Duodenal mucosa (tissue), 2 donors: ENCODE measurements around the gene TRIM67.

ENCODE experiments used
- H3K27ac ChIP-seq: one replicate; pipeline ENCODE4 v1.7.0; 2013; ENCODE audit warnings: low read depth, low read length
- H3K27me3 ChIP-seq, 2 donors: one replicate each; pipeline ENCODE4 v1.7.0; 2013; ENCODE audit warnings: low read length in 2 of 2, control low read depth in 1 of 2; ENCODE audit not compliant: insufficient read depth in 2 of 2, control insufficient read depth in 1 of 2
- H3K36me3 ChIP-seq, 2 donors: one replicate each; pipeline ENCODE4 v1.7.0; 2013; ENCODE audit warnings: low read length in 2 of 2, control low read depth in 1 of 2; ENCODE audit not compliant: insufficient read depth in 2 of 2, control insufficient read depth in 1 of 2
- H3K4me1 ChIP-seq, 2 donors: one replicate each; pipeline ENCODE4 v1.7.0; 2013; ENCODE audit warnings: low read length in 2 of 2, control low read depth in 1 of 2; ENCODE audit not compliant: insufficient read depth in 2 of 2, control insufficient read depth in 1 of 2
- H3K4me3 ChIP-seq, 2 donors: one replicate each; pipeline ENCODE4 v1.7.0; 2013; ENCODE audit warnings: low read length in 2 of 2, low read depth in 1 of 2
- H3K9ac ChIP-seq, 2 donors: one replicate each; pipeline ENCODE4 v1.7.0; 2013; ENCODE audit warnings: low read length in 2 of 2, low read depth in 1 of 2
- H3K9me3 ChIP-seq, 2 donors: one replicate each; pipeline ENCODE4 v1.7.0; 2013; ENCODE audit warnings: low read length in 2 of 2, control low read depth in 1 of 2; ENCODE audit not compliant: control insufficient read depth in 1 of 2

The TRIM67 gene

GRCh38 chr1:231165371-231165770 lies 3.5 kb downstream of the TRIM67 start:
- Histone ChIP-seq H3K27me3 (peaks cover 32 to 54% of the 10 kb centered on the region in 2 donors), H3K4me1 (peaks cover 6 to 10% of the 10 kb centered on the region in 2 donors), H3K36me3 (no peaks in the 10 kb centered on the region), H3K9ac (no peak overlapping the region), H3K9me3 (no peaks in the 10 kb centered on the region), H3K4me3 (no peak overlapping the region), H3K27ac (no peak overlapping the region)

GRCh38 chr1:231166398-231166797 lies 4.5 kb downstream of the TRIM67 start:
- no peak overlapping the region for H3K9ac ChIP-seq
- no peaks in the 10 kb centered on the region for H3K36me3 ChIP-seq
- H3K27ac ChIP-seq: no peak overlapping the region
- H3K27me3 ChIP-seq: peaks cover 24 to 44% of the 10 kb centered on the region in 2 donors
- no peak overlapping the region for H3K4me3 ChIP-seq
- H3K4me1 ChIP-seq: peaks cover 6 to 8% of the 10 kb centered on the region in 2 donors
- H3K9me3 ChIP-seq: no peaks in the 10 kb centered on the region

GRCh38 chr1:231170875-231171274 lies 9.0 kb downstream of the TRIM67 start:
- Histone ChIP-seq H3K27me3 (peaks cover 1 to 10% of the 10 kb centered on the region in 2 donors), H3K9me3 (no peaks in the 10 kb centered on the region), H3K4me1 (no peaks in the 10 kb centered on the region), H3K4me3 (no peak overlapping the region), H3K36me3 (no peaks in the 10 kb centered on the region), H3K27ac (no peak overlapping the region), H3K9ac (no peak overlapping the region)

- H3K36me3 ChIP-seq: no peaks in the 10 kb centered on the region
- no peak overlapping the region for H3K4me3 ChIP-seq
- no peaks in the 10 kb centered on the region for H3K9me3 ChIP-seq
- no peak overlapping the region for H3K9ac ChIP-seq
- no peaks in the 10 kb centered on the region for H3K4me1 ChIP-seq
- no peak overlapping the region for H3K27ac ChIP-seq
- peaks cover 8 to 12% of the 10 kb centered on the region in 2 donors for H3K27me3 ChIP-seq
Observed at GRCh38 chr1:231171623-231172197, 9.9 kb downstream of the TRIM67 start.

DNA sequence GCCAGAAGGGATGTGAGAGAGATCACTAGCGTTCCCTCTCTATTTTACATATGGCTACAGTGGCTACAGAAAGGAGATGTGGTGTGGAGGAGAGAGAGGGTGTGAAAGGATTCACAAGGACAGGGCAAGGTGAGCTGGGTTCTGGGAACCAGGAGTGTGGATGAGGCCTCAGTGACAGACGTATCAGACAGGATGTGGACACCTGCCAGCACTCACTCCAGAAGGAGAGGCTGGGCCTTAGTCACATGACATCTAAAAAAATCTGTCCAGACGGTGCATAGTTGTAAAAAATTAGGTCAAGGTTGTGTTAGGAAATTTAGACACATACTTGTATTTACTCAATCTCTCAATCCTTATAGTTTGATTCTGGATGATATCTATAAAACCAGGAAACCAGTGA lies 10.6 kb downstream of the TRIM67 start:
- no peak overlapping the region for H3K9ac ChIP-seq
- no peak overlapping the region for H3K27ac ChIP-seq
- H3K4me1 ChIP-seq: no peaks in the 10 kb centered on the region
- H3K27me3 ChIP-seq: peaks cover 8 to 19% of the 10 kb centered on the region in 2 donors
- no peaks in the 10 kb centered on the region for H3K36me3 ChIP-seq
- H3K9me3 ChIP-seq: no peaks in the 10 kb centered on the region
- no peak overlapping the region for H3K4me3 ChIP-seq

DNA sequence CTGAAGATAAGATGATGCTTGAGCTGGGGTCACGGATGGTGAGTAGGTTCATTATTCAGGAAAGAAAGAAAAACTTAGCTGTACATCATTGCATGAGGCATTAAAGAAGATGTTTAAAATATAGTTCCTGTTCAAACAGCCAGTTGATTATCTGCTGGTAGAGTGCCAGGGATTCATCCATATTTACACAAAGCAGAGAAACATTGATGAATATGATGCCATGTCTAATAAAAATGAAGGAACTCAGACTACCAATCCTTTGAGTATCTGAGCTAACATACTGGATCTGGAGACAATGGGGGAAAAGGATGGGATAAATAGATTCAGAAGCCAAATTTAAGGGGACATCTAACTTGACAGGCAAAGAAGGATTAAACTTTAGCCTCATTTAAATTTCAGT lies 14.6 kb downstream of the TRIM67 start:
- Histone ChIP-seq H3K27ac (no peak overlapping the region), H3K9ac (no peak overlapping the region), H3K9me3 (peaks cover 0 to 5% of the 10 kb centered on the region in 2 donors), H3K27me3 (peaks cover 15 to 26% of the 10 kb centered on the region in 2 donors), H3K4me1 (no peaks in the 10 kb centered on the region), H3K4me3 (no peak overlapping the region), H3K36me3 (no peaks in the 10 kb centered on the region)

DNA sequence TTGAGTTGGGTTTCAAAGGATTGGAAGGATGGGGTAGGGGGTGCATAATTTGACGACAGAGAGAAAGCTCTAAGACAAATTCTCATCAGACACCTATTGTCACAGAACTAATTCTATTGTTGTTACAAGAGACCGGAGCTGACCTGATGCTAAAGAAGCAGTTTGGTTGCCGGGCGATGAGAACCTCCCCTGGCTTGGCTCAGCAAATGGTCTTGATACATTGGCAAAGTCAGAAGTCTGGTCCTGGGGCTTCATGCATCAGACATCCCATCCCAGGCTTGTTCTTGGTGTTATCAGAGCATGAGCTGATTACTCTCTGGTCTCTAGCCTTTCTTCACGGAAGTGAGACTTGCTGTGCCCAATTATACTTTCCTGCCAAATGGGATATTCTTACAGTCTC lies 15.4 kb downstream of the TRIM67 start:
- H3K36me3 ChIP-seq: no peaks in the 10 kb centered on the region
- H3K4me3 ChIP-seq: no peak overlapping the region
- H3K4me1 ChIP-seq: no peaks in the 10 kb centered on the region
- no peak overlapping the region for H3K27ac ChIP-seq
- peaks cover 0 to 5% of the 10 kb centered on the region in 2 donors for H3K9me3 ChIP-seq
- peaks cover 20 to 26% of the 10 kb centered on the region in 2 donors for H3K27me3 ChIP-seq
- no peak overlapping the region for H3K9ac ChIP-seq

DNA sequence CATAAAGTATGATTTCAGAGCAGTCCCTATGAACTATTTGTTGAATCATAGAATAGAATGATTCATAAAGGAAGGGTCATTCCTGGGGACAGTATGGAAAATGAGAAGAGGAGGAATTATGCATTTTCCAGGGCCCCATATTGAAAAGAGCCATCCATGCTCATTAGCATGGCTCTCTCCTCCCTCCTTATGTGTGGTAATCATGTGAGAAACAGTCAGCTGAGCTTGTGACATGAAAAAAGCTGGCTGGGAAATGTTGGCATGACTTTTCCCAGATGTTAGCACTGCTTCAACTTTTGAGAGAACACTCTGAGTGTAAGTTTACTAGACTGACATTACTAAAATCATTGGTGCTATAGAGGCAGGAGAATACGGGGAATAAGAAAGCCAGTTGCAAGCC lies 16.1 kb downstream of the TRIM67 start:
- Histone ChIP-seq H3K27me3 (peaks cover 26% of the 10 kb centered on the region in 2 donors), H3K9me3 (peaks cover 0 to 5% of the 10 kb centered on the region in 2 donors), H3K4me1 (no peaks in the 10 kb centered on the region), H3K27ac (no peak overlapping the region), H3K4me3 (no peak overlapping the region), H3K36me3 (no peaks in the 10 kb centered on the region), H3K9ac (no peak overlapping the region)

DNA sequence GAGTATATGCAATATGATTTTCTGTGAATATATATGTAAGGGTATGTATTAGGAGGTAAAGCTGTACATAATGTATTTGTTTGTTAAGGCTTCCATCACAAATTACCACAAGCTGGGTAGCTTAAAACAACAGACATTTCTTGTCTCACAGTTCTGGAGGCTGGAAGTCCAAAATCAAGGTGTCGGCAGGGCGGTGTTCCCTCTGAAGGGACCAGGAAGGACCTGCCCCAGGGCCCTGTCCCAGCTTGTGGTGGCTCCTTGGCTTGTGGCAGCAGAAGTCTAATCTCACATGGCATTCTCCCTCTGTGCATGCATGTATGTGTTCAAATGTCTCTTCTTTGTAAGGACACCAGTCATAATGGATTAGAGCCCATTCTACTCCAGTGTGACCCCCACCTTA lies 17.1 kb downstream of the TRIM67 start:
- H3K27me3 ChIP-seq: peaks cover 26 to 30% of the 10 kb centered on the region in 2 donors

GRCh38 chr1:231180034-231180433 lies 18.2 kb downstream of the TRIM67 start:
- Histone ChIP-seq H3K27ac (no peak overlapping the region), H3K36me3 (no peaks in the 10 kb centered on the region), H3K4me3 (no peak overlapping the region), H3K9me3 (peaks cover 0 to 5% of the 10 kb centered on the region in 2 donors), H3K27me3 (peaks cover 26 to 33% of the 10 kb centered on the region in 2 donors), H3K4me1 (no peaks in the 10 kb centered on the region), H3K9ac (no peak overlapping the region)

More for the DNA sequence above, 17.1 kb downstream of the TRIM67 start:
- Histone ChIP-seq H3K9me3 (peaks cover 0 to 5% of the 10 kb centered on the region in 2 donors), H3K27ac (no peak overlapping the region), H3K36me3 (no peaks in the 10 kb centered on the region), H3K4me1 (no peaks in the 10 kb centered on the region), H3K9ac (no peak overlapping the region), H3K4me3 (no peak overlapping the region)
